Measurements from ENCODE around the gene EPN3. TPM values are rescaled to one million over a fixed set of nuclear protein-coding genes. Genes with fewer than 3 reads are reported as not detected.

EPN3 gene
- total RNA-seq, 1 donor from 2014 or later, result 0.35 TPM

DNA sequence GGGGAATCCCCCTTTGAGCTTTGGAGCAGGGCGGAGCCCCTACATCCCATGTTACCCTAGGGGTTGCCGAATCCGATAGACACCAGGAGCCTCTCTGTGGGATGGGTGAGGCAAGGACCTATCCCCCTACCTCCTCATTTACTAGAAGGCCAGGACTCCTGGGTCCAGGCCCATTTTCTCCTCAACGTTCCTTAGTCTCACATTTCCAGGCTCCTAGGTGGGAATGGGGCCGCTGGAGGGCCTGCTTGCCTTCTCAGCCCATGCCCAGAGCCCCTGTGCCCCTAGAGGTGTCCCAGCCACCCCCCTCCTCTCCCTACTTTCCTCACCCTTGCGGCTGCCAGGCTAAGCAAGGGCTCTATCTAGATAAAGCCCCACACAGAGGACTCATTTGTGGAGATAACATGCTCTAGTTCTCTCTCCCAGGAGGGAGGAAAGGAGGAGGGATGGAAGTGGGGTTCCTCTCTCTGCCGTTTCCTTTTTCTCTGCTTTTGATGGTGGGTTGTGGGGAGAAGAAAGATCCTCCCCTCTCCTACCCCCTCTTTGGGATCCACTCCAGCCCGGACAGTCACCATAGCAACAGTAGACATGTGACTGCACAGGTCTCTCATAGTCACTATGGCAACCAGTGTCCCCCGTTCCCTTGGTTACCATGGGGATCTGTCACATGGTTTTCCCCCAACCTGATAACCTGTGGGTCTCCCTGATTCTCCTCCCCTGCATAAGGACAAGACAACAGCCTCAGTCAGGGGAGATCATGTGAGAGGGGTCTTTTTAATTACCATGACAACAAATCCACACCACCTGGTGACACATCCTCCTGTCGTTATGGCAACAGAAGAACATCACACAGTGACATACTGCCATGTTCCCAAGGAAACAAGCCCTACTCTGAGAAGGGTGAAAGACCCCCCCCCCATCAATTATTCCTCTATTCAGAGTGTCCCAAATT is 33.1 kb downstream of the EPN3 start:
- no peak for ATAC-seq
- DNase-seq (ENCODE audit: low spot score), result no peak

DNA sequence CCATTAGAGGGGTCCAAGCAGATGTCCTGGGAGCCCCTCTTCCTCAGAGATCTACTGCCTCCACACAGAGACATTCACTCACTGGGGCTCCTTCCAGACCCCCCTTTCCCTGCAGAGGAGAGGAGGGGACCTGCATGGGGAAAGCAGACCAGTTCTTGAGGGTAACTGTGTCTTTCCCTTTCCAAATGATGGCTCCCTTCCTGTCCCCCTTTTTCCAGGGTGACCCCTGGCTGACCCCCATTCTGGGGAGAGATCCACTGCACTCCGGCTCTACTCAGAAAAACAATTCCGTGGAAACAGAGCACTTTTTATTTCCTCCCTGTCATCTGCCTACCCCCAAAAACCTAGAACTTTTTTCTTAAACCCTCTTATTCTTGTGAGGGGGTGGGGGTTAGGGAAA is 34.4 kb downstream of the EPN3 start:
- ATAC-seq (no peak), DNase-seq (ENCODE audit: low spot score) (no peak)

DNA sequence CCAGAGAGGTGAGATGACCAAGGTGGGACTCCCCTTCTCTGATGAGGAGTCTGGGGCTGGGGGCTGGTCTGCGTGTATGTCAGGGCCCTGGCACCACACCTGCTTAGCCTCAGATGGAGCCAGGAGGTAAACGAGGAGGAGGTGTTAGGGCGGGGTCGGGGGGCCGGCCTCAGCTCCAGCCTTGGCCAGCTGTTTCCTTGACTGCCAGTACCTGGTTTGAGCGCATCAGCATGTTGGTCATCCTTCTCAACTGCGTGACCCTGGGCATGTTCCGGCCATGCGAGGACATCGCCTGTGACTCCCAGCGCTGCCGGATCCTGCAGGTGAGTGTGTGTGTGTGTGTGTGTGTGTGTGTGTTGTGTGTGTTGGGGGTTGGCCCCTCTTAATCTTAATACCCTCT is 36.1 kb downstream of the EPN3 start:
- DNase-seq (ENCODE audit: low spot score), result no peak
- ATAC-seq, result no peak

DNA sequence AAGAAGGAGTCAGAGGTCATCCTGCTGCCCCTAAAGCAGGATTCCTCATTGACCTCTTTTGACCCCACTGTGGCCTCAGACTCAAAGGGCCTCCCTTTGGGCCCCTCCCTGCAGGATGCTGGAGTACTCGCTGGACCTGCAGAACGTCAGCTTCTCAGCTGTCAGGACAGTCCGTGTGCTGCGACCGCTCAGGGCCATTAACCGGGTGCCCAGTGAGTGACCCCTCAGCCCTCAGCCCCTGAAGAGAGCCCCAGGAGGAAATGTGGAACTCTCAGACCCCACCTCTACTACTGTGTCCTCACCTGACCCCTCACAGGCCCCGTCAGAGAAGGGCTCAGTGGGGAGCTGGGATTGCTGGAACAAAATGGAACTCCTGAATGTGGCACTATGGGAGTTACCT is 37.1 kb downstream of the EPN3 start:
- DNase-seq (ENCODE audit: low spot score), result no peak
- no peak for ATAC-seq

- no peak for ATAC-seq
- DNase-seq (ENCODE audit: low spot score), result no peak
Measured at GRCh38 chr17:50570032-50570431, 37.5 kb downstream of the EPN3 start.

- DNase-seq (ENCODE audit: low spot score) (no peak), ATAC-seq (no peak)
Measured at GRCh38 chr17:50570528-50570927, 38.0 kb downstream of the EPN3 start.

DNA sequence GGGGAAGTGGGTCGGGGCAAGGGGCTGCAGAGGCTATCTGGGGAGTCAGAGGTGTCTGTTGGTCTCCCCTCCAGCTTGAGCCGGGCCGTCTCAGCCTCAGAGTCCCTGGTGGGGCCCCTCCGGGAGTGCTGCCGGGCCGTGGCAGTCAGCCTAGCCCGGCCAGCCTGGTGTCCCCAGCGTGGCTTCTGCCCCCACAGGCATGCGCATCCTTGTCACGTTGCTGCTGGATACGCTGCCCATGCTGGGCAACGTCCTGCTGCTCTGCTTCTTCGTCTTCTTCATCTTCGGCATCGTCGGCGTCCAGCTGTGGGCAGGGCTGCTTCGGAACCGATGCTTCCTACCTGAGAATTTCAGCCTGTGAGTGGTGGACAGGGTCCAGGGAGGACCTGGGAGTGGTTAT is 39.1 kb downstream of the EPN3 start:
- DNase-seq (ENCODE audit: low spot score) (no peak), ATAC-seq (no peak)

- DNase-seq (ENCODE audit: low spot score), result no peak
- no peak for ATAC-seq
Measured at GRCh38 chr17:50572541-50572940, 40.0 kb downstream of the EPN3 start.

- DNase-seq (ENCODE audit: low spot score) (no peak), ATAC-seq (no peak)
Measured at GRCh38 chr17:50573866-50574611, 41.5 kb downstream of the EPN3 start.

DNA sequence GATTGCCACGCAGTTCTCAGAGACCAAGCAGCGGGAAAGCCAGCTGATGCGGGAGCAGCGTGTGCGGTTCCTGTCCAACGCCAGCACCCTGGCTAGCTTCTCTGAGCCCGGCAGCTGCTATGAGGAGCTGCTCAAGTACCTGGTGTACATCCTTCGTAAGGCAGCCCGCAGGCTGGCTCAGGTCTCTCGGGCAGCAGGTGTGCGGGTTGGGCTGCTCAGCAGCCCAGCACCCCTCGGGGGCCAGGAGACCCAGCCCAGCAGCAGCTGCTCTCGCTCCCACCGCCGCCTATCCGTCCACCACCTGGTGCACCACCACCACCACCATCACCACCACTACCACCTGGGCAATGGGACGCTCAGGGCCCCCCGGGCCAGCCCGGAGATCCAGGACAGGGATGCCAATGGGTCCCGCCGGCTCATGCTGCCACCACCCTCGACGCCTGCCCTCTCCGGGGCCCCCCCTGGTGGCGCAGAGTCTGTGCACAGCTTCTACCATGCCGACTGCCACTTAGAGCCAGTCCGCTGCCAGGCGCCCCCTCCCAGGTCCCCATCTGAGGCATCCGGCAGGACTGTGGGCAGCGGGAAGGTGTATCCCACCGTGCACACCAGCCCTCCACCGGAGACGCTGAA is 43.2 kb downstream of the EPN3 start:
- no peak for ATAC-seq
- no peak for DNase-seq (ENCODE audit: low spot score)

DNA sequence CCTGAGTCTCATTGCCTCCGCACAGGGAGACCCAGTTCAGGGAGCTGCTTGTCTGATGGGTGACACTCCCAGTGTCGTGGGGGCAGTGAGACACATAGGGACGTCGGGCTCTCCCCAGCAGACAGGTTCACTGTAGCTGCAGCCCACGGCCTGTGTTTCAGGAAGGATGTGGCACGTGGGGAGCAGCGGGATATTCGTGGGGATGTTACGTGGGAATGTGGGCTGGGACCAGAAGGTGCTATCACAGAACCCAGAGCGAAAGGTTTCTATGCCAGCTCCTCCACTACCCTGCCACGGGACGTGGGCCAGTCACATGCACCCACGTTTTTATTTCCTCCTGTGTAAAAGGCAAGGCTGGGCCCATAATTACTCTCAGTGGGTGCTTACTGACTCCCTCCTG is 44.3 kb downstream of the EPN3 start:
- ATAC-seq (no peak), DNase-seq (ENCODE audit: low spot score) (no peak)

DNA sequence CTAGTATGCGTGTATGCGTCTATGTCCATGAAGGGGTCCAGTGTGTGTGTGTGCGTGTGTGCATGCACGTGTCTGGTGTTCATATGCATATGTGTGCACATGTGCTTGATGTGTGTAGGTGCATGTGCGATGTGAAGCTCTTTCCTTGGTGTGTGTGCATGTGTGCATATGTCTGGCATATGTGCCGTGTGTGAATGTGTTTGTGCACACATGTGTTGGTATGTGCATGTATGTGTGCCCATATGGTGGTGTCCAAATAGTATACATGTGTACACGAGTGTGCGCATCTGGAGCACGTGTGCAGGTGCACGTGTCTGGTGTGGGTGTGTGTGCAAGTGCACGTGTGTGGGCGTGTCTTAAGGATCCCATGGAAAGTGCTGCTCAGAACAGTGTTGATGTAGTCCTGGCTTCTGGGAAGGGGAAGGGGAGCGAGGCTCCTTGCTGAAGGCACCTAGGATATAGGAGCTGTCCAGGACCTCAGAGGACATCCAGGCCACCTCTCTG is 45.0 kb downstream of the EPN3 start:
- ATAC-seq (no peak), DNase-seq (ENCODE audit: low spot score) (no peak)

GRCh38 chr17:50578173-50578572 is 45.6 kb downstream of the EPN3 start:
- ATAC-seq, result no peak
- no peak for DNase-seq (ENCODE audit: low spot score)

DNA sequence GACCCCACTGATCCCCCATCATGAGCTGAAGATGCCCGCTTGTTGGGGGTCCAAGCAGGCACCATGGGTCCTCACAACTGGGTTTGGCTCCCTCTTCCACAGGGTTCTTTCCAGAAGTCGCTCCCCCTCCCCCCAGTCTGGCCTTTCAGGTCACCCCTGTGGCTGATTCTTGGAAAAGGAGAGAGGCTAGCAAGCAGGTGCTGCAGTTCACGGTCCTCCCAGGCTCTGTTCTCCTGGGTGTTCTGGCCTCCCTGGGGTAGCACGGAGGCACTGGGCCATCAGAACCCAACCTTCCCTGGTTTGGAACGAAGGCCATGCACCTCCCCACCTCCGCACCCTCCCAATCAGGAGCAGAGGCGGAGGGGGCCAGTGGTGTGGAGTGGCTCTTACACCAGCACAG is 46.9 kb downstream of the EPN3 start:
- no peak for DNase-seq (ENCODE audit: low spot score)
- no peak for ATAC-seq

- DNase-seq (ENCODE audit: low spot score) (no peak), ATAC-seq (no peak)
Measured at GRCh38 chr17:50580646-50581045, 48.1 kb downstream of the EPN3 start.

DNA sequence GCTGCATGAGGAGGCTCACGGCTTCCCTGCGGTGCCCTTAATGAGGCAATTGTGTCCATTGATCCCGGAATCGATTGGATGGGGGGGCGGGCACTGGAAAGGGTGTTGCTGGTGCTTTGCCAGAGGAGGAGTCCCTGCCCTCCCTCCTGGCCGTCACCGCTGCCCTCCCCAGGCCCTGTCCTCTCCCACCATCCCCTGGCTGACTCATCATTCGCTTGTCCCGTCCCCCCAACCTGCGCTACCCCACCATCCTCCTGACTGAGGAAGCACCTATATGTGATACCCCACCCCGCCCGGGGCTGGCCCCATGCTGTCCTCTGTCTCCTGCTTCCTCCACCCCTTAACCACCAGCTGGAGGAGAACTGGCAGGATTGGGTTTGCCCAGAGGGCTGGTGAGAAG is 48.8 kb downstream of the EPN3 start:
- DNase-seq (ENCODE audit: low spot score) (no peak), ATAC-seq (no peak)

- ATAC-seq (no peak), DNase-seq (ENCODE audit: low spot score) (no peak)
Measured at GRCh38 chr17:50582741-50583140, 50.2 kb downstream of the EPN3 start.

- DNase-seq (ENCODE audit: low spot score) (no peak), ATAC-seq (no peak)
Measured at GRCh38 chr17:50583641-50584040, 51.1 kb downstream of the EPN3 start.

- DNase-seq (ENCODE audit: low spot score) (no peak), ATAC-seq (no peak)
Measured at GRCh38 chr17:50584116-50584515, 51.6 kb downstream of the EPN3 start.

DNA sequence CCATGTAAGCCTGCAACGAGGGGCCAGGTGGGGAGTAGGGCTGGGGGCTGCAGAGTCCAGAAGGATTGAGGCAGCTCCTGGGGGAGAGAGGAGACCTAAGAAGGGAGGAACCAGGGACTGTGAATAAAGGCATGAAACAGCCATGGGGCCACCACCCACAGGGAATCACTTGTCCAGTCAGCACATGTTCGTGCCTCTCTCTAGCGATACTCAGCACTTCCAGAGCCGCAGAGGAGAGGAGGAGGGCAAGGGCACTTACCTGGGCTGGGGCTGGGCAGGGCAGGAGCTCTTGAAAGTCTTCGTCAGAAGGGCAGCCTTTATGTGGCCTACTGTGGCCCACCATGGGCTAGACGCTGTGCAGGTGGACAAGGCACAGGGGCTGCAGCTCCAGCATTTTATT is 52.2 kb downstream of the EPN3 start:
- no peak for ATAC-seq

GRCh38 chr17:50585346-50585745 is 52.8 kb downstream of the EPN3 start:
- ATAC-seq (no peak), DNase-seq (ENCODE audit: low spot score) (no peak)

More for the DNA sequence above, 52.2 kb downstream of the EPN3 start:
- no peak for DNase-seq (ENCODE audit: low spot score)

DNA sequence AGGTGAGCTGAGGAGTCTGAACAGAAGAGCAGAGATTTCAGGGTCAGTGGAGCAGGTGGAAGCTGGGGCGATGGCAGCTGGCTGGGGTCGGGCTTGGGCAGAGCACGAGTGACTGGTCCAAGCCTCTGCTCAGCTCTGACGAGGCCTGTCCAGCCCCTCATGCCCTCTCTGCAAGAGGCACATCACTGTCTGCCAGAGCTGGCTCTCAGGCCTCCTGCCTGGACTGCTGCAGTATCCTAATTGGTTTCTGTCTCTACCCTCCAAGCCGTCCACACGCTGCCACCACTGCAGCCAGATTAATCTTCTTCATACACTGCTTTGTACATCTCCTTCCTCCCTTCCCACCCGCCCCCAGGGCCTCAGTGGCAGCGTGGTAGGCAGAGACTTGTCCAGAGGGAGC is 53.4 kb downstream of the EPN3 start:
- no peak for ATAC-seq
- no peak for DNase-seq (ENCODE audit: low spot score)
